ENCODE measurements around the gene SH2B3.
"Not testable (repeated sequence)": the region's sequence is repeated elsewhere in the genome, so short reads cannot be mapped to it uniquely, and the experiment has no call there.

Gene SH2B3

DNA sequence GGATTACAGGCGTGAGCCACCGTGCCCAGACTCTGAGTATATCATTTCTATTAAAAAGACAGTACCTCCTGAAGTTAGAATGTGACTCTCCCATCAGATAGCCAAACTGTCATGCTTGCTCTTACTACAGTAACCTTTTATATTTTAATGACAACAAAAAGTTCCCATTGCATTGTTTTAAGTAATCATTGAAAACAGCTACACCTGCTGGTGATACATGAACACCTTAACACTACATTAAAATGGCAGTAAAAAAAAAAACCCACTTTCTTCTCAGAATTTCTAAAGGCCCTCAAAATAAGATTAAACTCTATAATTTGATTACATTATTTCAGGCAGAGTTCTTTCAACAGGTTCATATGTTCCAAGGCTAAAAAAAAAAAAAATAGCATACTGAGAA, 76.7 kb downstream of the SH2B3 start:
- Histone ChIP-seq H3K4me1 (ENCODE audit: control insufficient read depth, insufficient read depth, low read length) (no peaks in the 10 kb centered on the region), H3K27me3 (ENCODE audit: control insufficient read depth, insufficient read depth, low read length) (no peaks in the 10 kb centered on the region), H3K4me3 (ENCODE audit: low read length) (no peak overlapping the region), H3K36me3 (ENCODE audit: control insufficient read depth, insufficient read depth, low read length) (no peaks in the 10 kb centered on the region), H3K9me3 (ENCODE audit: control insufficient read depth, low read length) (no peaks in the 10 kb centered on the region), H3K9ac (ENCODE audit: low read length) (no peak overlapping the region)

DNA sequence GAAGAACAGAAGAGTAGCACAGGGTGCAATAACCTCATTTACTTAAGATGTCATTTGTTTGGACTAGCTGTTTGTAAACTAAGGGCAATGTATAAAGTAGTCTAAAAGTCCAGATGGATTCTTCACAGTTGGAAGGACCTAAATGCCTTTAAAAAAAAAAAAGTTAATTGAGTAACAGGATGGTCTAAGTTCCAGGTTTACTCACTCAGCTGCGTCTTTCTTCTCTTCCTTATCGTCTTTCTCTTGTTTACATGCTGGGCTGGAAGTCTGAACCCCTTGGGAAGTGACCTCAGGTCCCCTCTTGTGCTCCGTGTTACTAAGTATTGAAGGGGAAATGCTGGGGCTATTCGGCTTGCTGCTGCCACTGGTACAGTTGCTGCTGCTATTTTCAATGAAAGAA, 82.5 kb downstream of the SH2B3 start:
- H3K4me3 ChIP-seq (ENCODE audit: low read length), result no peak overlapping the region
- no peaks in the 10 kb centered on the region for H3K4me1 ChIP-seq (ENCODE audit: control insufficient read depth, insufficient read depth, low read length)
- no peaks in the 10 kb centered on the region for H3K27me3 ChIP-seq (ENCODE audit: control insufficient read depth, insufficient read depth, low read length)
- H3K9me3 ChIP-seq (ENCODE audit: control insufficient read depth, low read length), result no peaks in the 10 kb centered on the region
- H3K36me3 ChIP-seq (ENCODE audit: control insufficient read depth, insufficient read depth, low read length), result no peaks in the 10 kb centered on the region
- H3K9ac ChIP-seq (ENCODE audit: low read length), result no peak overlapping the region

- no peaks in the 10 kb centered on the region for H3K36me3 ChIP-seq (ENCODE audit: control insufficient read depth, insufficient read depth, low read length)
These were observed 83.1 kb downstream of the SH2B3 start for GRCh38 chr12:111488798-111489197.

DNA sequence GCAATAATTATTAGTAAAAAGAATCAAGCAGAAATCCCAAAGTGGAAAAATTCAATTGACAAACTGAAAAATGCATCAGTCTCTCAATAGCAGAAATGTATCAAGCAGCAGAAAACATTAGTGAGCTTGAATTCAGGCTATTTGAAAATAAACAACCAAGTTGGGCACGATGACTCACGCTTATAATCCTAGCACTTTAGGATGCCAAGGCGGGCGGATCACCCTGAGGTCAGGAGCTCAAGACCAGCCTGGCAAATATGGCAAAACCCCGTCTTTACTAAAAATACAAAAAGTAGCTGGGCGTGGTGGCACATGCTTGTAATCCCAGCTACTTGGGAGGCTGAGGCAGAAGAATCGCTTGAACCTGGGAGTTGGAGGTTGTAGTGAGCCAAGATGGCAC, 87.3 kb downstream of the SH2B3 start:
- H3K4me1 ChIP-seq (ENCODE audit: control insufficient read depth, insufficient read depth, low read length); H3K36me3 ChIP-seq (ENCODE audit: control insufficient read depth, insufficient read depth, low read length); H3K9ac ChIP-seq (ENCODE audit: low read length): not testable (repeated sequence)

More at GRCh38 chr12:111488798-111489197, 83.1 kb downstream of the SH2B3 start:
- Histone ChIP-seq H3K9me3 (ENCODE audit: control insufficient read depth, low read length) (no peaks in the 10 kb centered on the region), H3K9ac (ENCODE audit: low read length) (no peak overlapping the region), H3K4me3 (ENCODE audit: low read length) (no peak overlapping the region), H3K27me3 (ENCODE audit: control insufficient read depth, insufficient read depth, low read length) (no peaks in the 10 kb centered on the region), H3K4me1 (ENCODE audit: control insufficient read depth, insufficient read depth, low read length) (no peaks in the 10 kb centered on the region)

GRCh38 chr12:111494676-111495075, 89.0 kb downstream of the SH2B3 start:
- no peaks in the 10 kb centered on the region for H3K36me3 ChIP-seq (ENCODE audit: control insufficient read depth, insufficient read depth, low read length)

More for the DNA sequence above, 87.3 kb downstream of the SH2B3 start:
- H3K27me3 ChIP-seq (ENCODE audit: control insufficient read depth, insufficient read depth, low read length); H3K4me3 ChIP-seq (ENCODE audit: low read length); H3K9me3 ChIP-seq (ENCODE audit: control insufficient read depth, low read length): not testable (repeated sequence)

More at GRCh38 chr12:111494676-111495075, 89.0 kb downstream of the SH2B3 start:
- Histone ChIP-seq H3K4me3 (ENCODE audit: low read length) (no peak overlapping the region), H3K27me3 (ENCODE audit: control insufficient read depth, insufficient read depth, low read length) (no peaks in the 10 kb centered on the region), H3K9me3 (ENCODE audit: control insufficient read depth, low read length) (no peaks in the 10 kb centered on the region), H3K9ac (ENCODE audit: low read length) (no peak overlapping the region), H3K4me1 (ENCODE audit: control insufficient read depth, insufficient read depth, low read length) (no peaks in the 10 kb centered on the region)
